ENCODE results near the gene HGFAC. TPM values are rescaled to one million over a fixed set of nuclear protein-coding genes. Genes with fewer than 3 reads are reported as not detected.

HGFAC gene
- total and polyA plus RNA-seq, 2 donors: 0.19 to 1.2 TPM

GRCh38 chr4:3462790-3463415 is 21.1 kb downstream of the HGFAC start, which contains the start of gene DOK7:
Gene DOK7, plus strand, starts transcription at chr4:3463306. Its CDS starts 70 bp downstream, at chr4:3463376.
- Histone ChIP-seq H3K27ac (ENCODE audit: low read depth in 1 of 2, low read length in 1 of 2) (no peak within 1 kb of the TSS), H3K9me3 (ENCODE audit: control insufficient read depth in 2 of 2, insufficient read depth in 1 of 2, low read length in 1 of 2) (no peaks in the 10 kb centered on the region), H3K4me3 (ENCODE audit: low read length in 2 of 2) (peak within 1 kb of the TSS in 1 of 2 donors; percentile 25), H3K36me3 (ENCODE audit: control insufficient read depth in 2 of 2, insufficient read depth in 2 of 2, low read length in 1 of 2) (no peaks in the 10 kb centered on the region), H3K4me1 (ENCODE audit: control insufficient read depth in 2 of 2, insufficient read depth in 2 of 2, low read length in 2 of 2) (no peaks in the 10 kb centered on the region), H3K27me3 (ENCODE audit: control insufficient read depth in 2 of 2, insufficient read depth in 1 of 2, low read length in 1 of 2) (peaks cover 27 to 57% of the 10 kb centered on the region in 2 donors)
- WGBS: 10% methylated on average over 44 of the region's 44 CpGs
- DNase-seq (ENCODE audit: low read depth in 6 of 9, low spot score in 9 of 9): no peak

GRCh38 chr4:3463556-3464348 is 22.0 kb downstream of the HGFAC start:
- no peak overlapping the region for H3K27ac ChIP-seq (ENCODE audit: low read depth in 1 of 2, low read length in 1 of 2)
- H3K9me3 ChIP-seq (ENCODE audit: control insufficient read depth in 2 of 2, insufficient read depth in 1 of 2, low read length in 1 of 2): no peaks in the 10 kb centered on the region
- 53% methylated on average over 43 of the region's 43 CpGs for WGBS

GRCh38 chr4:3464349-3464905 is 22.7 kb downstream of the HGFAC start:
- no peak for DNase-seq (ENCODE audit: low read depth in 6 of 9, low spot score in 9 of 9)
- Histone ChIP-seq H3K27ac (ENCODE audit: low read depth in 1 of 2, low read length in 1 of 2) (no peak overlapping the region), H3K27me3 (ENCODE audit: control insufficient read depth in 2 of 2, insufficient read depth in 1 of 2, low read length in 1 of 2) (peaks cover 27 to 57% of the 10 kb centered on the region in 2 donors), H3K36me3 (ENCODE audit: control insufficient read depth in 2 of 2, insufficient read depth in 2 of 2, low read length in 1 of 2) (no peaks in the 10 kb centered on the region), H3K9me3 (ENCODE audit: control insufficient read depth in 2 of 2, insufficient read depth in 1 of 2, low read length in 1 of 2) (no peaks in the 10 kb centered on the region), H3K4me3 (ENCODE audit: low read length in 2 of 2) (no peak overlapping the region), H3K4me1 (ENCODE audit: control insufficient read depth in 2 of 2, insufficient read depth in 2 of 2, low read length in 2 of 2) (no peaks in the 10 kb centered on the region)
- WGBS: 94% methylated on average over 15 of the region's 15 CpGs

More at GRCh38 chr4:3463556-3464348, 22.0 kb downstream of the HGFAC start:
- Histone ChIP-seq H3K27me3 (ENCODE audit: control insufficient read depth in 2 of 2, insufficient read depth in 1 of 2, low read length in 1 of 2) (peaks cover 27 to 57% of the 10 kb centered on the region in 2 donors), H3K36me3 (ENCODE audit: control insufficient read depth in 2 of 2, insufficient read depth in 2 of 2, low read length in 1 of 2) (no peaks in the 10 kb centered on the region), H3K4me3 (ENCODE audit: low read length in 2 of 2) (no peak overlapping the region), H3K4me1 (ENCODE audit: control insufficient read depth in 2 of 2, insufficient read depth in 2 of 2, low read length in 2 of 2) (no peaks in the 10 kb centered on the region)
- no peak for DNase-seq (ENCODE audit: low read depth in 6 of 9, low spot score in 9 of 9)

- H3K4me1 ChIP-seq (ENCODE audit: control insufficient read depth in 2 of 2, insufficient read depth in 2 of 2, low read length in 2 of 2): no peaks in the 10 kb centered on the region
- H3K36me3 ChIP-seq (ENCODE audit: control insufficient read depth in 2 of 2, insufficient read depth in 2 of 2, low read length in 1 of 2): no peaks in the 10 kb centered on the region
- H3K27me3 ChIP-seq (ENCODE audit: control insufficient read depth in 2 of 2, insufficient read depth in 1 of 2, low read length in 1 of 2): peaks cover 27 to 57% of the 10 kb centered on the region in 2 donors
- H3K9me3 ChIP-seq (ENCODE audit: control insufficient read depth in 2 of 2, insufficient read depth in 1 of 2, low read length in 1 of 2): no peaks in the 10 kb centered on the region
- no peak overlapping the region for H3K4me3 ChIP-seq (ENCODE audit: low read length in 2 of 2)
- DNase-seq (ENCODE audit: low read depth in 6 of 9, low spot score in 9 of 9): no peak
- no peak overlapping the region for H3K27ac ChIP-seq (ENCODE audit: low read depth in 1 of 2, low read length in 1 of 2)
- WGBS: 95% methylated on average over 21 of the region's 21 CpGs
Measured at GRCh38 chr4:3464911-3465697, 23.3 kb downstream of the HGFAC start.

GRCh38 chr4:3465698-3466671 is 24.2 kb downstream of the HGFAC start:
- H3K27ac ChIP-seq (ENCODE audit: low read depth in 1 of 2, low read length in 1 of 2): no peak overlapping the region

GRCh38 chr4:3466691-3467600 is 25.2 kb downstream of the HGFAC start:
- Histone ChIP-seq H3K27me3 (ENCODE audit: control insufficient read depth in 2 of 2, insufficient read depth in 1 of 2, low read length in 1 of 2) (peaks cover 25 to 45% of the 10 kb centered on the region in 2 donors), H3K4me1 (ENCODE audit: control insufficient read depth in 2 of 2, insufficient read depth in 2 of 2, low read length in 2 of 2) (no peaks in the 10 kb centered on the region), H3K36me3 (ENCODE audit: control insufficient read depth in 2 of 2, insufficient read depth in 2 of 2, low read length in 1 of 2) (no peaks in the 10 kb centered on the region), H3K4me3 (ENCODE audit: low read length in 2 of 2) (no peak overlapping the region), H3K9me3 (ENCODE audit: control insufficient read depth in 2 of 2, insufficient read depth in 1 of 2, low read length in 1 of 2) (no peaks in the 10 kb centered on the region), H3K27ac (ENCODE audit: low read depth in 1 of 2, low read length in 1 of 2) (no peak overlapping the region)
- no peak for DNase-seq (ENCODE audit: low read depth in 6 of 9, low spot score in 9 of 9)
- WGBS: 92% methylated on average over 40 of the region's 40 CpGs

More at GRCh38 chr4:3465698-3466671, 24.2 kb downstream of the HGFAC start:
- 83% methylated on average over 41 of the region's 41 CpGs for WGBS
- Histone ChIP-seq H3K4me1 (ENCODE audit: control insufficient read depth in 2 of 2, insufficient read depth in 2 of 2, low read length in 2 of 2) (no peaks in the 10 kb centered on the region), H3K4me3 (ENCODE audit: low read length in 2 of 2) (no peak overlapping the region), H3K36me3 (ENCODE audit: control insufficient read depth in 2 of 2, insufficient read depth in 2 of 2, low read length in 1 of 2) (no peaks in the 10 kb centered on the region), H3K9me3 (ENCODE audit: control insufficient read depth in 2 of 2, insufficient read depth in 1 of 2, low read length in 1 of 2) (no peaks in the 10 kb centered on the region), H3K27me3 (ENCODE audit: control insufficient read depth in 2 of 2, insufficient read depth in 1 of 2, low read length in 1 of 2) (peaks cover 27 to 55% of the 10 kb centered on the region in 2 donors)
- no peak for DNase-seq (ENCODE audit: low read depth in 6 of 9, low spot score in 9 of 9)

- 87% methylated on average over 15 of the region's 15 CpGs for WGBS
- no peak overlapping the region for H3K4me3 ChIP-seq (ENCODE audit: low read length in 2 of 2)
- DNase-seq (ENCODE audit: low read depth in 6 of 9, low spot score in 9 of 9): no peak
- H3K4me1 ChIP-seq (ENCODE audit: control insufficient read depth in 2 of 2, insufficient read depth in 2 of 2, low read length in 2 of 2): no peaks in the 10 kb centered on the region
- H3K27me3 ChIP-seq (ENCODE audit: control insufficient read depth in 2 of 2, insufficient read depth in 1 of 2, low read length in 1 of 2): peaks cover 19 to 38% of the 10 kb centered on the region in 2 donors
- no peaks in the 10 kb centered on the region for H3K36me3 ChIP-seq (ENCODE audit: control insufficient read depth in 2 of 2, insufficient read depth in 2 of 2, low read length in 1 of 2)
- no peak overlapping the region for H3K27ac ChIP-seq (ENCODE audit: low read depth in 1 of 2, low read length in 1 of 2)
- H3K9me3 ChIP-seq (ENCODE audit: control insufficient read depth in 2 of 2, insufficient read depth in 1 of 2, low read length in 1 of 2): no peaks in the 10 kb centered on the region
Measured at GRCh38 chr4:3467601-3468031, 25.8 kb downstream of the HGFAC start.
